Measurements from ENCODE around the gene RPH3AL. TPM values are rescaled to one million over a fixed set of nuclear protein-coding genes. Genes with fewer than 3 reads are reported as not detected.

The RPH3AL gene
- total and polyA plus RNA-seq, 2 experiments from 2014 or later, result 13.8 to 39.0 TPM

DNA sequence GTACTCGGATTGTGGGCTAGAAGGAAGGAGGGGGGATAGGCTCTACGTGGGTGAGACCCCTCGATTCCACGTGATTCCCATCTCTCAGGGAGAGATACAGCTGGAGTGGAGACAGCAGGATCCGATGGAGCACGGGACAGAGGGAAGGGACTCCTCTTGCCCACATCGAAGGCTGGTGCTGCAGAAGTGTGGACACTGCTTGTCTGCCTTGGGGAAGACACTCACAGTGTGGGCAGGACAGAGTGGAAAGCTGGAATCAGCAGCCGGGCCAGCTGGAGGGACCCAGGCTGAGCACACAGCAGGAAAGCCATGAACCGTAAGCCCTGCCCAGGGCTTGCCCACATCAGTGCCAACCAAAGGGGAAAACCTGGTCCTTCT, 42.1 kb upstream of the RPH3AL start:
- H3K36me3 ChIP-seq, result no peaks in the 10 kb centered on the region

DNA sequence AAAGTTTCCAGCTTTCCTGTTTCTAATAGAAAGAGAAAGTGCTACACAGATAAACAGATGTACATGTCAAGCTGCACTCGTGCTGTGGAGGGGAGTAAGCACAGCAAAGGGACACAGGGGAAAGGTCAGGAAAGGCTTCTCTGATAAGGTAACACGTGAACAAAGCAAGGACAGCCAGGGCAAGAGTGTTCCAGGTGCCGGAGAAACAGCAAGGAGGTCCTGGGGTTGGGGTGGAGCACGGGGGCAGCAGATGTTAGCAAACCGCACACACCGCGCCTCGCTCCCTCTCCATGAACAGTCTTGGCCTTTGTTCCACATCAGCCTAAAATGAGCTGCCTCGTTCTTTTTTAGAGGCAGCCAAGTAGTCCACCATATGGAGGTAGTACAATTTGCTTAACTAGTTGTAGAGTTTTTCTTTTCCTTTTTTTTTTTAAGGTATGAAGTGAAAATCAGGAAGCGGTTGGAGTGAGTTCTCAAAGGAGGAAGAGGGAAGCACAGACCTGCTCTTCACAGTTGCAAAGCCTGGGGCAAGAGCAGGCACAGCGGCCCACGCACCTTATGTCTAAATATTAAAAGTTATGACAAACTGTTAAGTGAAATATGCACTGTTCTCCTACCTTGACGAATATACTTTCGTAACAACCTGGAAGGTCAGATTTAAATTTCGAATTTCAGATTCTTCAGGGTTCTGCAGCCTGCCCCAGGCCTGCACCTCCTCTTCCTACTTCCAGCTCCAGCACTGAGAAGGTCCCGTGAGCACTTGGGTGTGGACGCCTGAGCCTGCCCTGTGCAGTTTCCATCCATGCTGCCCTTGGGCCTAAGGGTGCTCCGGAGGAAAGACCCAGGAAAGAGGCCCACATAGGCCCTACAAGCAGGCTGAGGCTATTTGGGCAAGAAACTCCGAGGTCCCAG, 41.5 kb upstream of the RPH3AL start:
- no peak for DNase-seq (ENCODE audit: low read depth in 1 of 2, low spot score in 1 of 2)
- no peaks in the 10 kb centered on the region for H3K9me3 ChIP-seq (ENCODE audit: low read depth)
- TF ChIP-seq, protein P1, sequence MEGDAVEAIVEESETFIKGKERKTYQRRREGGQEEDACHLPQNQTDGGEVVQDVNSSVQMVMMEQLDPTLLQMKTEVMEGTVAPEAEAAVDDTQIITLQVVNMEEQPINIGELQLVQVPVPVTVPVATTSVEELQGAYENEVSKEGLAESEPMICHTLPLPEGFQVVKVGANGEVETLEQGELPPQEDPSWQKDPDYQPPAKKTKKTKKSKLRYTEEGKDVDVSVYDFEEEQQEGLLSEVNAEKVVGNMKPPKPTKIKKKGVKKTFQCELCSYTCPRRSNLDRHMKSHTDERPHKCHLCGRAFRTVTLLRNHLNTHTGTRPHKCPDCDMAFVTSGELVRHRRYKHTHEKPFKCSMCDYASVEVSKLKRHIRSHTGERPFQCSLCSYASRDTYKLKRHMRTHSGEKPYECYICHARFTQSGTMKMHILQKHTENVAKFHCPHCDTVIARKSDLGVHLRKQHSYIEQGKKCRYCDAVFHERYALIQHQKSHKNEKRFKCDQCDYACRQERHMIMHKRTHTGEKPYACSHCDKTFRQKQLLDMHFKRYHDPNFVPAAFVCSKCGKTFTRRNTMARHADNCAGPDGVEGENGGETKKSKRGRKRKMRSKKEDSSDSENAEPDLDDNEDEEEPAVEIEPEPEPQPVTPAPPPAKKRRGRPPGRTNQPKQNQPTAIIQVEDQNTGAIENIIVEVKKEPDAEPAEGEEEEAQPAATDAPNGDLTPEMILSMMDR (IDR thresholded peaks at IDR 0.05; ENCODE audit: low read depth, low read length), result no peak
- no peaks in the 10 kb centered on the region for H3K36me3 ChIP-seq
- H3K4me3 ChIP-seq, result no peak overlapping the region
- H3K27me3 ChIP-seq, result peaks cover 3% of the 10 kb centered on the region
- H3K4me1 ChIP-seq (ENCODE audit: low read depth), result peaks cover 10% of the 10 kb centered on the region
- peak overlapping the region; percentile 63 for H3K27ac ChIP-seq

More for the DNA sequence above, 42.1 kb upstream of the RPH3AL start:
- no peak overlapping the region for H3K27ac ChIP-seq
- TF ChIP-seq, protein P1 (IDR thresholded peaks at IDR 0.05; ENCODE audit: low read depth, low read length), result no peak
- H3K4me1 ChIP-seq (ENCODE audit: low read depth), result peaks cover 10% of the 10 kb centered on the region
- H3K4me3 ChIP-seq, result no peak overlapping the region
- no peak for DNase-seq (ENCODE audit: low read depth in 1 of 2, low spot score in 1 of 2)
- H3K27me3 ChIP-seq, result peaks cover 3% of the 10 kb centered on the region
- H3K9me3 ChIP-seq (ENCODE audit: low read depth), result no peaks in the 10 kb centered on the region

DNA sequence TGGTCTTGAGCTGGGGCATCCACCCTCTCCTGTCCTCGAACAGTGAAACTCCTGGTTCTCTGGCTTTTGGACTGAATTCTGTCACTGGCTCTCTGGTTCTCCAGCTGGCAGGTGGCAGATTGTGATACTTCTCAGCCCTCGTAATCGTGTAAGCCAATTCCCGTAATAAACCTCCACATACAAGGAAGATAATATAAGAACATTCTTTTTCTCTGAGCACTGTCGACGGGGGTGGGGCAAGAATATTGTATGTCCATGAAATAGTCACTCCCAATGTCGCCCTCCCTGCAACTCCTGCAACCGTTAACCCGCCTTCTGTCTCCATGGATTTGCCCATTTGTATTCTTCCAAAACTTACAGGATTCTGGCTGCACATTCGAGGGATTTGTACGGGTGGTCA, 39.2 kb upstream of the RPH3AL start:
- H3K36me3 ChIP-seq, result no peaks in the 10 kb centered on the region
- no peak overlapping the region for H3K27ac ChIP-seq
- TF ChIP-seq, protein P1 (IDR thresholded peaks at IDR 0.05; ENCODE audit: low read depth, low read length), result no peak
- no peak for DNase-seq (ENCODE audit: low read depth in 1 of 2, low spot score in 1 of 2)
- no peak overlapping the region for H3K4me3 ChIP-seq
- no peaks in the 10 kb centered on the region for H3K9me3 ChIP-seq (ENCODE audit: low read depth)
- peaks cover 10% of the 10 kb centered on the region for H3K4me1 ChIP-seq (ENCODE audit: low read depth)
- H3K27me3 ChIP-seq, result peaks cover 7% of the 10 kb centered on the region

DNA sequence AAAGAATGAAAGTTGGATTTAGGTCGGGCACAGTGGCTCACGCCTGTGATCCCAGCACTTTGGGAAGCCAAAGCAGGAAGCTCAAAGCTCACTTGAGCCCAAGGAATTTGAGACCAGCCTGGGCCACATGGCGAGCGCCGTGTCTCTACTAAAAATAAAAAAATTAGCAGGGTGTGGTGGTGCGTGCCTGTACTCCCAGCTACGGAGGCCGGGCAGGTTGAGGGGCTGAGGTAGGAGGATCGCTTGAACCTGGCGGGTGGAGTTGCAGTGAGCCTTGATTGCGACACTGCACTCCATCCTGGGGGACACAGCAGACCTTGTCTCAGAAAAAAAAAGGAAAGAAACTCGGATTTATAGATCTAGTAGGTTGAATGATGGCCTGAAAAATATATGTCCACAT, 37.4 kb upstream of the RPH3AL start:
- TF ChIP-seq, protein P1 (IDR thresholded peaks at IDR 0.05; ENCODE audit: low read depth, low read length), result no peak
- DNase-seq (ENCODE audit: low read depth in 1 of 2, low spot score in 1 of 2), result no peak
- H3K27me3 ChIP-seq, result peaks cover 16% of the 10 kb centered on the region

DNA sequence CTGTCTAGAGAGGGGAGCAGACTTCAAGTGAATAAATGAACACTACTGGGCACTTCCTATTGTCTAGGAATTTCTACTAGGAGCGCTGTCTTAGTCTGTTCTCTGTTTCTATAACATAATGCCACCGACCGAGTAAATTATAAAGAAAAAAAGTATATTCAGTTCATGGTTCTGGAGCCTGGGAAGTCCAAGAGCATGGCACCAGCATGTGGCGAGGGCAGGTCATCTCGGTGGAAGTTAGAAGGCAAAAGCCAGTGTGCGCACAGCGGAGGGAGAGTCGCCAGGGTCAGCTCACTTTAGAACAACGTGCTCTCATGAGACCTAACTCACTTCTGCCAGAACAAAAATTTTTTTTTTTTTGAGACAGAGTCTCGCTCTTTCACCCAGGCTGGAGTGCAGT, 35.5 kb upstream of the RPH3AL start:
- Histone ChIP-seq H3K36me3 (no peaks in the 10 kb centered on the region), H3K9me3 (ENCODE audit: low read depth) (no peaks in the 10 kb centered on the region), H3K4me3 (no peak overlapping the region), H3K27me3 (peaks cover 19% of the 10 kb centered on the region), H3K27ac (no peak overlapping the region), H3K4me1 (ENCODE audit: low read depth) (peaks cover 7% of the 10 kb centered on the region)
- TF ChIP-seq, protein P1 (IDR thresholded peaks at IDR 0.05; ENCODE audit: low read depth, low read length), result no peak
- no peak for DNase-seq (ENCODE audit: low read depth in 1 of 2, low spot score in 1 of 2)

More for the DNA sequence above, 37.4 kb upstream of the RPH3AL start:
- Histone ChIP-seq H3K4me3 (no peak overlapping the region), H3K36me3 (no peaks in the 10 kb centered on the region), H3K9me3 (ENCODE audit: low read depth) (no peaks in the 10 kb centered on the region), H3K27ac (no peak overlapping the region), H3K4me1 (ENCODE audit: low read depth) (peaks cover 14% of the 10 kb centered on the region)
